Adipocyte (in vitro differentiated cells): ENCODE data around the gene OR5H6.

Source experiments
- DNase-seq: peaks from one replicate; pipeline ENCODE4 v3.0.0-alpha.2; 2015; ENCODE audit warnings: low read depth
- H3K27me3 ChIP-seq: replicated peaks from 2 replicates; pipeline ENCODE4 v1.7.0; 2013; ENCODE audit warnings: mild to moderate bottlenecking, low read length, moderate library complexity; ENCODE audit not compliant: control insufficient read depth, insufficient read depth
- H3K36me3 ChIP-seq: 2 replicates; pipeline ENCODE4 v1.7.0; 2013; ENCODE audit warnings: low read length, mild to moderate bottlenecking, moderate library complexity; ENCODE audit not compliant: control insufficient read depth, insufficient read depth, severe bottlenecking
- H3K4me1 ChIP-seq: 2 replicates; pipeline ENCODE4 v1.7.0; 2013; ENCODE audit warnings: mild to moderate bottlenecking, low read length, moderate library complexity; ENCODE audit not compliant: control insufficient read depth, insufficient read depth
- H3K4me3 ChIP-seq: 2 replicates; pipeline ENCODE4 v1.7.0; 2013; ENCODE audit warnings: mild to moderate bottlenecking, low read length, moderate library complexity
- H3K9ac ChIP-seq: 2 replicates; pipeline ENCODE4 v1.7.0; 2013; ENCODE audit warnings: mild to moderate bottlenecking, low read length, moderate library complexity
- H3K9me3 ChIP-seq: 2 replicates; pipeline ENCODE4 v1.7.0; 2013; ENCODE audit warnings: mild to moderate bottlenecking, low read length, moderate library complexity; ENCODE audit not compliant: control insufficient read depth

Gene OR5H6

DNA sequence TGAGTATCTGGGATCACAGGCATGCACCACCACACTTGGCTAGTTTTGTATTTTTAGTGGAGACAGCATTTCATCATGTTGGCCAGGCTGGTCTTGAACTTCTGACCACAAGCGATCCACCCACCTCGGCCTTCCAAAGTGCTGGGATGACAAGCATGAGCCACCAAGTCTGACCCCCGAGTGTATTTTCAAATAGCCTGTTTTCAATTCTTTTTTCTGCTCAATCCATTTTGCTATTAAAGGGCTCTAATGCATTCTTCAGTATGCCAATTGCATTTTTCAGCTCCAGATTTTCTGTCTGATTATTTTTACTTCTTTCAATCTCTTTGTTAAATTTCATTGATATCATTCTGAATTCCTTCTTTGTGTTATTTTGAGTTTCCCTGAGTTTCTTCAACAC lies 5.8 kb downstream of the OR5H6 start:
- H3K9me3 ChIP-seq = peaks cover 9% of the 10 kb centered on the region
- H3K4me1 ChIP-seq = no peaks in the 10 kb centered on the region
- no peak overlapping the region for H3K9ac ChIP-seq
- DNase-seq = no peak
- no peaks in the 10 kb centered on the region for H3K27me3 ChIP-seq
- no peaks in the 10 kb centered on the region for H3K36me3 ChIP-seq
- H3K4me3 ChIP-seq = no peak overlapping the region

DNA sequence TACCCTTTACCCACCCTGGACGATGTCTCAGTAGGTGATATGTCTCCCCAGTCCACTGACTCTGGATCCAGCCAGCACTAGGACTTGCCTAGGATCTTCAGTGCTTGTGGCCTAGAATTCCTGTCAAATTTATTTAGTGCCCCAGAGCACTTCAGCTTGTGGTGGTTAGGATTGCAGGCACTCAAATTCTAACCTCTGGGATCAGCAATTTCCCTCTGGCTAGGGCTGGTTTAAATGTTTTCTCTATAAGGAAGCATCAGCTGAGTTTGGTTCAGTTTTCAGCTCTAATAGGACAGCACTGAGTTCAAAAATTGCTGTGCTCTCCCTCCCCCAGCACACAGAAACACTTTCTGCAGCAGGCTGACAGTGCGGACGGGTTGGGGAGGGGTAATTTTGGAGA lies 8.1 kb downstream of the OR5H6 start:
- H3K4me3 ChIP-seq = no peak overlapping the region
- H3K9ac ChIP-seq = no peak overlapping the region
- no peaks in the 10 kb centered on the region for H3K4me1 ChIP-seq
- H3K9me3 ChIP-seq = peaks cover 9% of the 10 kb centered on the region
- H3K27me3 ChIP-seq = no peaks in the 10 kb centered on the region
- no peak for DNase-seq
- no peaks in the 10 kb centered on the region for H3K36me3 ChIP-seq

DNA sequence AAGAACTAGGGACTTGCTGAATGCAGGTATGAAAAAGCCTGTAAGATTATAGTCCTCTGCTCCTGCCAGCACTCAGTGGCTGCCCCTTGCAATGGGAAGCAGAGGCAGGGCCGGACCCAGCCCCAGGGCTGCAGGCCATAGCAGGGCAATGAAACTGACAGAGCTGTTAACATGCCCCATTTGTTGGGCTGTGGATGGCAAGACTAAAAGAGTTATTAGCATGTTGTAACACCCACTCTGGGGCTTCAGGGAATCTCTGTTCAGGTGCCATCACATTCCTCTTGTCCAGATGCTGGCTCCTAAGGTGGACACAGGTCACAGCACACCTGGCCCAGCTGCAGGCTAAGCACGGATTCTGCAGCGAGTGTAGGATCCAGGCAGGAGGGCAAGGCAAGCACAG lies 10.9 kb downstream of the OR5H6 start:
- Histone ChIP-seq H3K4me1 (no peaks in the 10 kb centered on the region), H3K36me3 (no peaks in the 10 kb centered on the region)
- no peak for DNase-seq

DNA sequence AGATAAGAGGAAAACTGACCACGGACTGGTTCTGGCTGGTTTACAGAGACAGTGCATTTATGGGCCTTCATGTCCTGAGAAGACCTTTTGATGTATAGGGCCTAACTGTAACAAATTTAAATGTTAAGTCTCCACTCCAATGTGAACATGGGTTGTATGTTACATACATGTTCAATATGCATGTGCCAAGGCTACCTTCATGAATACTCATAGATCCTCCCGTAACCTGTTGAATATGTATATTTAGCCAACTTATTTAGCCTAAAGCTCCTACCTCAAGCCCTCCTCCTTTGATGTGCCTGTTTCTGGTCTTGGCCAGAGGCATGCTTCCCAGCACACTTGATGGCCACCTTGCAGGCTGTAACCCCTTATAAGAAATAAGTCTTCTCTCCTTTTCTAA lies 18.2 kb downstream of the OR5H6 start, which contains the start of gene OR5H2:
Gene OR5H2, plus strand, starts transcription at position 301 of the 400 bp plus-strand sequence. CDS start 398 bp downstream, outside the sequence.
- Histone ChIP-seq H3K4me3 (no peak within 1 kb of the TSS), H3K9me3 (no peaks in the 10 kb centered on the region), H3K4me1 (no peaks in the 10 kb centered on the region), H3K36me3 (no peaks in the 10 kb centered on the region), H3K27me3 (no peaks in the 10 kb centered on the region), H3K9ac (no peak within 1 kb of the TSS)
- DNase-seq = no peak

More for the DNA sequence above, 10.9 kb downstream of the OR5H6 start:
- H3K27me3 ChIP-seq = no peaks in the 10 kb centered on the region
- no peak overlapping the region for H3K4me3 ChIP-seq
- H3K9me3 ChIP-seq = peaks cover 4% of the 10 kb centered on the region
- H3K9ac ChIP-seq = no peak overlapping the region

DNA sequence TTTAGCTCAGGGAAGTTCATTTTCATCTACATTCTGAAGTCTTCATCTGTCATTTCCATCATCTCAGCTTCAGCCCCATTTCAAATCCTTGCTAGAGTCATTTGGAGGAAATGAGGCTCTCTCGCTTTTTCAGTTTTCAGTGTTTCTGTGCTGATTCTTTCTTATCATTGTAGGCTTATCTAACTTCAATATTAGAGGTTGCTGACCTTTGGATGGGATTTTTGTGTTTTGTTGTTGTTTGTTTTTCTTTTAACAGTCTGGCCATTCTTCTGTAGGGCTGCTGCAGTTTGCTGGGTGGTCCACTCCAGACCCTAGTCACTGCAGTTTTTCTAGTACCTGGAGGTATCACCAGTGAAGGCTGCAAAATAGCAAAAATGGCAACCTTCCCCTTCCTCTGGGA lies 26.9 kb downstream of the OR5H6 start:
- no peaks in the 10 kb centered on the region for H3K4me1 ChIP-seq
- no peak overlapping the region for H3K9ac ChIP-seq
- DNase-seq = no peak
- H3K36me3 ChIP-seq = no peaks in the 10 kb centered on the region
- no peaks in the 10 kb centered on the region for H3K27me3 ChIP-seq
- H3K4me3 ChIP-seq = no peak overlapping the region
- no peaks in the 10 kb centered on the region for H3K9me3 ChIP-seq

DNA sequence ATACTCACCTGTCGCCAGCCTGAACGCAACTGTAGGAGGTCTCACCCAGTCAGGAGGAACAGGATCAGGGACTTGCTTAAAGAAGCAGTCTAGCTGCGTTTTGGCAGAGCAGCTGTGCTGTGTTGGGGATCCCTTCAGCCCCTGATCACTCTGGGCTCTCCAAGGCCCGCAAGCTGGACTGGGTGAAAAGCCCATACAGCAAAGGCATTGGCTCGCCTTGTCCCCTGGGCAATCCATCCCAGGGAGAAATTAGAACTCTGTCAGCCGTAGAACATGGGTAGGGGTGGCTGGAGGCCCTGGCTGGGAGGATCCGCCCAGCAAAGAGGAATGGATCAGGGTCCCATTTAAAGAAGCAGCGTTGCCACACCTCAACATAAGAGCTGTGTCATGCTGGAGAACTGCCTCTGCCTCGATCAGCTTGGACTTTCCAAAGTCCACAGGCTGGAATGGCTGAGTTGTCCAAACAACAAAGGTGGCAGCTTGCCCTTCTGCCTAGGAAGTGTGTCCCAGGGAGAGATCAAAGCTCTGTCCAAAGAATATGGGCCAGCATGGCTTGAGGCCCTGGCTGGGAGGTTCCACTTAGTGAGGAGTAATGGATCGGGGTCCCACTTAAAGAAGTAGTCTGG lies 27.4 kb downstream of the OR5H6 start:
- Histone ChIP-seq H3K4me1 (no peaks in the 10 kb centered on the region), H3K9me3 (no peaks in the 10 kb centered on the region), H3K9ac (no peak overlapping the region), H3K27me3 (no peaks in the 10 kb centered on the region), H3K36me3 (no peaks in the 10 kb centered on the region), H3K4me3 (no peak overlapping the region)
- DNase-seq = no peak
